Pericardium fibroblast (primary cell): ENCODE results near the gene STXBP2. TPM values are rescaled to one million over a fixed set of nuclear protein-coding genes. Genes with fewer than 3 reads are reported as not detected.

Source experiments
- total RNA-seq: library from RNA; depleted of rRNA; stranded (reverse); fragments of >200 nt; gene quantifications from 2 replicates; pipeline ENCODE4 v1.2.3, GENCODE V29; 2015

The STXBP2 gene
- total RNA-seq: 5.0 and 16.7 TPM in 2 replicates

DNA sequence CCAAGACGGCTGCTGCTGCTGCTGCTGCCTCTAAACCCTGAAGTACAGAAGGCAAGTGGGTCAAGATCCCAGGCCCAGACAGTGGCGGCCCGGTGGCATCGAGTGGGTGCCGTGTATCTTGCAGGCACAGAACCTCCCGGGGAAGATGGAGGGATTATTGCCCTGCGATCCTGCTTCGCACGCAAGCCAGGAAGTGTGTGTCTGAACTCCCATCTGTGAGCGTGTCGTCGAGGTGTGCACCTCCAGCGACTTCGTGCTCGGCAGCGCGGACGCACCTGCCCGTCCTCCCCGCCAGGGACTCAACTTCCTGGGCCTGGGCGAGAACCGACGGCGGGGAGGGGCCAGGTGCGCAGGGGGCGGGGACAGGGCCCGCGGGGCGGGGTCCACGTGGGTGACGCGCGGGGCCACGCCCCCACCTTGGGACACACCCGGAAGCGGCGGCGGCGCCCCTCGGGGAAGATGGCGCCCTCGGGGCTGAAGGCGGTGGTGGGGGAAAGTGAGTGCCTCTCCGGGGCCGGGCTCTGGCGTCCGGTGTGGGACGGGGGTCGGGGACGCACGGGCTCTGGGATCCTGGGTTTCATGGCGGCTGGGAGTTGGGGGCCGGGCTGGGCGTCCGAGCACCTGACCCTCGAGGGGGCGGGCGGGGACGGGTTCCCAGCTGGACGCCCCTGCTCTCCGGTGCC is at the start of gene STXBP2:
Gene STXBP2, plus strand, starts transcription at position 420 of the 683 bp plus-strand sequence. Its CDS starts 40 bp downstream, at position 460.

DNA sequence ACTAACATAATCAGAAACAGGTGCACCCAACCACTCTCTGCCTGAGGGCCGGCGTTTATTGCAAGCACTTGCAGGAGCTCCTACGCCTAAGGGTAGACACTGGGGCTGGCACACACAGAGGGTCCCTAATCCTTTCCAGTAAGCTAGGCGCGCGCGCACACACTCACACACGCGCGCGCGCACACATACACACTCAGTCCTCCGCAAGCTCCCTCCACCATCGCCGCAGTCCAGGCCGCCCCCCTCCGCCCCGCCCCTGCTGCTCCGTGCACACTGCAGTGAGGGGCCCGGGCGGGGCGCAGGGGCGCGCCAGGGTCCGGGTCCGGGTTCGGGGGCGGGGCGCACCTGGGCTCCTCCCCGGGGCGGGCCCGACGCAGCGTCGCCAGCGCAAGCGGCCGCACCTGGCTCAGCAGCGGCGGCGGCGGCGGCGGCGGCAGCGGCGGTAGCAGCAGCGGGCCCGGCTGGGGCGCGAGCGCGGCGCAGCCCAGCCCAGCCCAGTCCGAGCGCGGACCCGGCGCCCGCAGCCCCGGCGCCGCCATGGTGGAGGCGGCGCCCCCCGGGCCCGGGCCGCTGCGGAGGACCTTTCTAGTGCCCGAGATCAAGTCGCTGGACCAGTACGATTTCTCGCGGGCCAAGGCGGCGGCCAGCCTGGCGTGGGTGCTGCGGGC is 41.3 kb upstream of the STXBP2 start, which contains the start of gene CAMSAP3:
Gene CAMSAP3, plus strand, starts transcription at position 398 of the 668 bp plus-strand sequence. Its CDS starts 140 bp downstream, at position 538.

DNA sequence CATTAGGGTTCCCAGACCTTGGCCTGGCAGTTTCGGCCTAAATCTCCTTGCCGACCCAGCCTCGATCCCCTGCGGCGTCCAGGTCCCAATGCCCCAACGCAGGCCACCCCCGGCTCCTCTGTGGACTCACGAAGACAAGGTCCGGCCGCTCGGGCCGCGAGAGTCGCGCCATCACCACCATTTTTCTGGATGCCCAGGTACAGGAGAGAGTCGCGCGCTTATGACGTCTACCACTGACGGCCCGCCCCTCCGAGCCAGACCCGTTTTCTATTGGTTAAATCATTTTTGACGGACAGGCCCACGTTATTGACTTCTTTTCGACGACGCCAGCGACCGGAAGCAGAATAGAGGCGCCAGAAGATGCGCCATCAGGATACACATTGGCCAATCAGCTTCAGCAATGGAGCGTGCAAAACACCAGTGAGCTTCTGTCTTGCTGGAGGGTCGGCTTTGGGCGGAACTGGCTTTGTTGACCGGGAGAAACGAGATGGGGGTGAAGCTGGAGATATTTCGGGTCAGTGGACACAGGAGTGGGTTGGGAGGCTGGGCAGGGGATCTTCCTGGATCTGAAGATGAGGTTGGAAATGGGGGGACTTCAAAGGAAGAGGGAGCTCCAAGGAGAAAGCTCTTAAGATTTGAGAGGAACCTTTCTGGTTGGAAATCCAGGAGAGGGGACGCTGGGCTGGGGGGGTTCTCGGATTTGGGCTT is 7.4 kb upstream of the STXBP2 start, which contains the start of the genes PET100 and XAB2:
Gene PET100, plus strand, starts transcription at position 447 of the 708 bp plus-strand sequence. Its CDS starts 41 bp downstream, at position 488.
Gene XAB2, minus strand, starts transcription at position 199 of the 708 bp plus-strand sequence. Its CDS starts 18 bp downstream, at position 181.

DNA sequence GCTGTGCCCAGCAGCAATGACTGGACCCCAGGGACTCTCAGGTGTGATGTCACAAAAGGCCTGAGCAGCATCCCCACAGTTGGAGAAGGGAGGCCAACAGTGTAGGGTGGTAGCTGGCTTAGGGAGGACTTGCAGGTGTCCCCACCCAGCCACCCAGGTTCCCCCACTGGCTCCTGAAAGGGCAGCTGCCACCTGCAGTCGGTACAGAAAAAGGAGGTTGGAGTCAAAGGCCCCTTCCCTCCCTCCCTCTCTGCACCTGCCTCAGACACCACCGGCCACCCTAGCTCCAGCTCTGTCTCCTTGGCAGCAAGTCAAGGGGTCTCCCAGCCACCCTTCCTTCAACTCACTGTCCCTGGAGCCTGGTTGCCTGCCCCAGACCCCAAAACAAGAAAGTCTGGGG is 3.2 kb upstream of the STXBP2 start, which contains the start of gene PCP2:
Gene PCP2, minus strand, starts transcription at position 22 of the 400 bp plus-strand sequence. CDS start 262 bp downstream, outside the sequence.

DNA sequence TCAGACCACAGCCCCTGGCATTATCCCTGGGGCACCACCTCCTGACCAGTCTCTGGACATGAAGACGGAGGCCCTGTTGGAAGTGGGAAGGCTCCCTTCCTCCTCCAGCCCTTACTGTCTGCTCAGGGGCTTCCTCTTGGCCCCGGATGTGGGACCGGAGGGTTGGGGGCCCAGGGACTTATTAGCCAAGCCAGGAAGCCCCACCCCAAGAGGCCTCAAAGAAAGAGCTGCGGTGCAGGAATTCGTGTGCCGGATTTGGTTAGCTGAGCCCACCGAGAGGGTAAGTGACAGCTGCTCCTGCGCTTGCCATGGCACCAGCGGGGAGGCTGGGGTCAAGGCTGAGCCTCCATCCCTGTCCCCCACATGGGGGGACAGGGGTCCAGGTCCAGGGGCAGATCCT is 31.9 kb downstream of the STXBP2 start, which contains the start of gene RETN:
Gene RETN, plus strand, starts transcription at position 208 of the 400 bp plus-strand sequence. CDS start 278 bp downstream, outside the sequence.

DNA sequence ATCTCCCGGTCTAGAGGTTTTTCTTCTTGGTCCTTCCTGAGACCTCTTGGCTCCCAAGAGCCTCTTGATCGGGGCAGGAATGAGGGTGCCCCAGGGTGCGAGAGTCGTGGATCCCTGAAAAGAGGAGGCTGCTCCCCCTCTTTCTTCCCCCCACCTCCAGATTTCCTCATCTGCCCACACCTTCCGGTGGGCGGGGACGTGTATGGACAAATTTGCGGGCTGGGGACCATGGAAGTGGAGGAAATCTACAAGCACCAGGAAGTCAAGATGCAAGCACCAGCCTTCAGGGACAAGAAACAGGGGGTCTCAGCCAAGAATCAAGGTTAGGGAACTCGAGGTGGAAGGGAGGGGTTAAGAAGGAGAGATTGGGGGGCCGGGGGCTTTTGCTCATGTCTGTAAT is 39.9 kb downstream of the STXBP2 start, which contains the start of gene MCEMP1:
Gene MCEMP1, plus strand, starts transcription at position 237 of the 400 bp plus-strand sequence. Its CDS starts 31 bp downstream, at position 268.

DNA sequence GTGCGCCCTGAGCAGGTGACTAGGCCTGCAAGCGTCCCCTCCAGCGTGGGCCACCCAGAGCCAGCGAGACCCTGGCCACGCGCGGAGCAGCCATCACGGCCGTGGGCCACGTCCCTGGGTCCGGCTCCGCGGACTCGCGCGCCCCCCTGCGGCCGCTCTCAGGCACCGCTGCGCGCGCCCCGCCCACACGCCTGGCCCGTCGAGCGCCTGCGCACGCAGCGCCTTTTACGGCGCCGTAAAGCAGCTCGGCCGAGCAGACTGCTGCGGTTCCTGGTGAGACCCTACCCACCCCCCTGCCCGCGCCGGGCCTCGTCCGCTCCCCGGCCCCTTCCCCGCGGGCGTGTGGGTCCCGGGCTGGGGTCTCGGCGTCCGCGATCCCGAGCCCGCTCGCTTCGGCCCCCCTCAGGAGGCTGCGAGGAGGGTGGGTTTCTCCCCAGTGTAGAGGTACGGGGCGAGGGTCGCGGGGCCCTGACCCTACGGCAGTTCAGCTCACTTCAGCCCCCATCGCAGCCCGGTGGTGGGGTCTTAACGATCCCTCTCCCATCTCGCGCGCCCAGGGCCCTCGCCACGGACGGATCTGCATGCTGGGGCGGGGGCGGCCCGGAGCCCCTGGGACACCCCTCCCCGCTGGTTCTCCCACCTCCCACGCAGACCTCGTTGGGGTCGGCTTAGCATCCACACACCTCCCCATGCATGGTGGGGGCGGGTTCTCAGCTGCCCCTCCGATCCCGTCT is 43.9 kb downstream of the STXBP2 start, which contains the start of gene TRAPPC5:
Gene TRAPPC5, plus strand, starts transcription at position 228 of the 734 bp plus-strand sequence. CDS start 1,421 bp downstream, outside the sequence.

Other genes starting within 250 kb of the STXBP2 start
- gene PEX11G, start 148.1 kb upstream of the STXBP2 start, total RNA-seq: 1.6 and 4.0 TPM in 2 replicates
- 75.0 and 103 TPM in 2 replicates for gene ZNF358, start 121.0 kb upstream of the STXBP2 start, total RNA-seq
- gene MCOLN1, start 114.5 kb upstream of the STXBP2 start, total RNA-seq: 5.3 and 10.5 TPM in 2 replicates
- 66.0 and 68.0 TPM in 2 replicates for gene PNPLA6, start 101.4 kb upstream of the STXBP2 start, total RNA-seq
- not detected in 2 replicates for gene CAMSAP3, start 41.2 kb upstream of the STXBP2 start, total RNA-seq
- gene XAB2, start 7.6 kb upstream of the STXBP2 start, total RNA-seq: 27.9 and 35.8 TPM in 2 replicates
- 14.2 and 32.1 TPM in 2 replicates for gene PET100, start 7.3 kb upstream of the STXBP2 start, total RNA-seq
- 0.82 TPM in 1 of 2 replicates, not detected in the other for gene PCP2, start 3.4 kb upstream of the STXBP2 start, total RNA-seq
- gene RETN, start 31.9 kb downstream of the STXBP2 start, total RNA-seq: not detected in 2 replicates
- gene MCEMP1, start 40.0 kb downstream of the STXBP2 start, total RNA-seq: not detected in 2 replicates
- gene TRAPPC5, start 43.7 kb downstream of the STXBP2 start, total RNA-seq: 125 and 141 TPM in 2 replicates
- not detected in 2 replicates for gene FCER2, start 65.0 kb downstream of the STXBP2 start, total RNA-seq
- gene CLEC4G, start 95.0 kb downstream of the STXBP2 start, total RNA-seq: not detected in 2 replicates
- gene CD209, start 110.4 kb downstream of the STXBP2 start, total RNA-seq: not detected in 2 replicates
- not detected in 2 replicates for gene CLEC4M, start 126.1 kb downstream of the STXBP2 start, total RNA-seq
- 15.0 and 16.5 TPM in 2 replicates for gene EVI5L, start 193.1 kb downstream of the STXBP2 start, total RNA-seq
- not detected in 2 replicates for gene PRR36, start 237.3 kb downstream of the STXBP2 start, total RNA-seq